Measurements from ENCODE around the gene WT1. TPM values are rescaled to one million over a fixed set of nuclear protein-coding genes. Genes with fewer than 3 reads are reported as not detected.

Gene WT1
- total and polyA plus RNA-seq, 7 experiments from 2014 or later = not detected

- peaks cover 0 to 21% (median 15%) of the 10 kb centered on the region in 5 donors for H3K27me3 Mint-ChIP-seq
- Histone ChIP-seq H3K4me1 (ENCODE audit: control insufficient read depth in 2 of 2, insufficient read depth in 2 of 2, low read length in 2 of 2) (no peaks in the 10 kb centered on the region), H3K27me3 (ENCODE audit: control insufficient read depth in 2 of 2, insufficient read depth in 2 of 2, low read length in 2 of 2) (no peaks in the 10 kb centered on the region), H3K27ac (ENCODE audit: low read depth, low read length) (no peak overlapping the region), H3K9me3 (ENCODE audit: control insufficient read depth in 2 of 3, low read length in 3 of 3) (no peaks in the 10 kb centered on the region), H3K4me3 (ENCODE audit: low read length) (no peak overlapping the region), H3K36me3 (ENCODE audit: control insufficient read depth in 2 of 3, insufficient read depth in 3 of 3, low read length in 3 of 3) (no peaks in the 10 kb centered on the region)
- intact Hi-C loops (cut with micrococcal nuclease) = no loop called here
- peaks cover 0 to 1% (median 0%) of the 10 kb centered on the region in 7 donors for H3K4me1 Mint-ChIP-seq
- no peak overlapping the region for H3K27ac Mint-ChIP-seq
- DNase-seq = no peak
- POLR2A ChIA-PET = no interaction called here
- H3K36me3 Mint-ChIP-seq = no peaks in the 10 kb centered on the region
- no peak for ATAC-seq
- H3K9me3 Mint-ChIP-seq = no peaks in the 10 kb centered on the region
- H3K4me3 Mint-ChIP-seq = no peak overlapping the region
- CTCF ChIA-PET = interaction anchor here (0.7 kb wide), 1 partner anchor 37 kb away, joined by 4 read pairs; no protein-coding TSS in a partner anchor
Measured at GRCh38 chr11:32466279-32466915, 31.1 kb upstream of the WT1 start.

GRCh38 chr11:32464078-32464477 is 28.7 kb upstream of the WT1 start:
- Histone ChIP-seq H3K36me3 (ENCODE audit: control insufficient read depth in 2 of 3, insufficient read depth in 3 of 3, low read length in 3 of 3) (no peaks in the 10 kb centered on the region), H3K27ac (ENCODE audit: low read depth, low read length) (no peak overlapping the region), H3K4me3 (ENCODE audit: low read length) (no peak overlapping the region), H3K4me1 (ENCODE audit: control insufficient read depth in 2 of 2, insufficient read depth in 2 of 2, low read length in 2 of 2) (no peaks in the 10 kb centered on the region), H3K27me3 (ENCODE audit: control insufficient read depth in 2 of 2, insufficient read depth in 2 of 2, low read length in 2 of 2) (no peaks in the 10 kb centered on the region), H3K9me3 (ENCODE audit: control insufficient read depth in 2 of 3, low read length in 3 of 3) (no peaks in the 10 kb centered on the region)
- no peak for DNase-seq
- Mint-ChIP-seq H3K36me3 (no peaks in the 10 kb centered on the region), H3K4me1 (peaks cover 0 to 1% (median 0%) of the 10 kb centered on the region in 7 donors), H3K27ac (no peak overlapping the region), H3K4me3 (no peak overlapping the region), H3K27me3 (peaks cover 0 to 15% (median 9%) of the 10 kb centered on the region in 5 donors), H3K9me3 (no peaks in the 10 kb centered on the region)
- CTCF ChIA-PET = no interaction called here
- POLR2A ChIA-PET = no interaction called here
- intact Hi-C loops (cut with micrococcal nuclease) = no loop called here
- no peak for ATAC-seq

GRCh38 chr11:32462011-32462690 is 26.8 kb upstream of the WT1 start:
- CTCF ChIA-PET = no interaction called here
- Mint-ChIP-seq H3K9me3 (no peaks in the 10 kb centered on the region), H3K4me1 (peaks cover 0 to 1% (median 0%) of the 10 kb centered on the region in 7 donors), H3K36me3 (no peaks in the 10 kb centered on the region), H3K4me3 (no peak overlapping the region), H3K27ac (no peak overlapping the region), H3K27me3 (peaks cover 0 to 15% (median 9%) of the 10 kb centered on the region in 5 donors)
- Histone ChIP-seq H3K4me1 (ENCODE audit: control insufficient read depth in 2 of 2, insufficient read depth in 2 of 2, low read length in 2 of 2) (no peaks in the 10 kb centered on the region), H3K27me3 (ENCODE audit: control insufficient read depth in 2 of 2, insufficient read depth in 2 of 2, low read length in 2 of 2) (no peaks in the 10 kb centered on the region), H3K36me3 (ENCODE audit: control insufficient read depth in 2 of 3, insufficient read depth in 3 of 3, low read length in 3 of 3) (no peaks in the 10 kb centered on the region), H3K9me3 (ENCODE audit: control insufficient read depth in 2 of 3, low read length in 3 of 3) (no peaks in the 10 kb centered on the region), H3K27ac (ENCODE audit: low read depth, low read length) (no peak overlapping the region), H3K4me3 (ENCODE audit: low read length) (no peak overlapping the region)
- ATAC-seq (no peak), DNase-seq (no peak)
- intact Hi-C loops (cut with micrococcal nuclease) = no loop called here
- POLR2A ChIA-PET = no interaction called here

GRCh38 chr11:32456864-32457263 is 21.5 kb upstream of the WT1 start:
- H3K36me3 ChIP-seq (ENCODE audit: control insufficient read depth in 2 of 3, insufficient read depth in 3 of 3, low read length in 3 of 3) = no peaks in the 10 kb centered on the region
- H3K9me3 ChIP-seq (ENCODE audit: control insufficient read depth in 2 of 3, low read length in 3 of 3) = no peaks in the 10 kb centered on the region
- intact Hi-C loops (cut with micrococcal nuclease) = no loop called here
- H3K4me3 ChIP-seq (ENCODE audit: low read length) = no peak overlapping the region
- Mint-ChIP-seq H3K36me3 (no peaks in the 10 kb centered on the region), H3K4me3 (no peak overlapping the region), H3K4me1 (peaks cover 0 to 1% (median 0%) of the 10 kb centered on the region in 7 donors), H3K27me3 (peaks cover 0 to 3% (median 0%) of the 10 kb centered on the region in 5 donors), H3K27ac (no peak overlapping the region), H3K9me3 (no peaks in the 10 kb centered on the region)
- no peak overlapping the region for H3K27ac ChIP-seq (ENCODE audit: low read depth, low read length)
- POLR2A ChIA-PET = no interaction called here
- H3K4me1 ChIP-seq (ENCODE audit: control insufficient read depth in 2 of 2, insufficient read depth in 2 of 2, low read length in 2 of 2) = no peaks in the 10 kb centered on the region
- ATAC-seq (no peak), DNase-seq (no peak)
- CTCF ChIA-PET = no interaction called here
- H3K27me3 ChIP-seq (ENCODE audit: control insufficient read depth in 2 of 2, insufficient read depth in 2 of 2, low read length in 2 of 2) = no peaks in the 10 kb centered on the region

- intact Hi-C loops (cut with micrococcal nuclease) = no loop called here
- Histone ChIP-seq H3K4me3 (ENCODE audit: low read length) (no peak overlapping the region), H3K27me3 (ENCODE audit: control insufficient read depth in 2 of 2, insufficient read depth in 2 of 2, low read length in 2 of 2) (no peaks in the 10 kb centered on the region), H3K4me1 (ENCODE audit: control insufficient read depth in 2 of 2, insufficient read depth in 2 of 2, low read length in 2 of 2) (no peaks in the 10 kb centered on the region), H3K27ac (ENCODE audit: low read depth, low read length) (no peak overlapping the region), H3K36me3 (ENCODE audit: control insufficient read depth in 2 of 3, insufficient read depth in 3 of 3, low read length in 3 of 3) (no peaks in the 10 kb centered on the region), H3K9me3 (ENCODE audit: control insufficient read depth in 2 of 3, low read length in 3 of 3) (no peaks in the 10 kb centered on the region)
- ChIA-PET POLR2A (no interaction called here), CTCF (no interaction called here)
- ATAC-seq = no peak
- no peak overlapping the region for H3K4me3 Mint-ChIP-seq
- peaks cover 0 to 10% (median 6%) of the 10 kb centered on the region in 5 donors for H3K27me3 Mint-ChIP-seq
- H3K27ac Mint-ChIP-seq = no peak overlapping the region
- H3K36me3 Mint-ChIP-seq = no peaks in the 10 kb centered on the region
- DNase-seq = no peak
- no peaks in the 10 kb centered on the region for H3K9me3 Mint-ChIP-seq
- peaks cover 0 to under 1% (median 0%) of the 10 kb centered on the region in 7 donors for H3K4me1 Mint-ChIP-seq
Measured at GRCh38 chr11:32454993-32455392, 19.7 kb upstream of the WT1 start.

- H3K9me3 ChIP-seq (ENCODE audit: control insufficient read depth in 2 of 3, low read length in 3 of 3) = no peaks in the 10 kb centered on the region
- no peak for DNase-seq
- H3K27ac ChIP-seq (ENCODE audit: low read depth, low read length) = no peak overlapping the region
- no peaks in the 10 kb centered on the region for H3K9me3 Mint-ChIP-seq
- H3K4me3 Mint-ChIP-seq = no peak overlapping the region
- no peaks in the 10 kb centered on the region for H3K27me3 ChIP-seq (ENCODE audit: control insufficient read depth in 2 of 2, insufficient read depth in 2 of 2, low read length in 2 of 2)
- H3K27ac Mint-ChIP-seq = no peak overlapping the region
- H3K4me1 Mint-ChIP-seq = peaks cover 0 to 1% (median 0%) of the 10 kb centered on the region in 7 donors
- H3K4me1 ChIP-seq (ENCODE audit: control insufficient read depth in 2 of 2, insufficient read depth in 2 of 2, low read length in 2 of 2) = no peaks in the 10 kb centered on the region
- no peak overlapping the region for H3K4me3 ChIP-seq (ENCODE audit: low read length)
- CTCF ChIA-PET = no interaction called here
- intact Hi-C loops (cut with micrococcal nuclease) = no loop called here
- POLR2A ChIA-PET = interaction anchor here (0.6 kb wide), 1 partner anchor 1424 kb away, joined by 3 read pairs; no protein-coding TSS in a partner anchor
- no peaks in the 10 kb centered on the region for H3K36me3 ChIP-seq (ENCODE audit: control insufficient read depth in 2 of 3, insufficient read depth in 3 of 3, low read length in 3 of 3)
- no peaks in the 10 kb centered on the region for H3K36me3 Mint-ChIP-seq
- no peak for ATAC-seq
- peaks cover 0 to 19% (median 10%) of the 10 kb centered on the region in 5 donors for H3K27me3 Mint-ChIP-seq
Measured at GRCh38 chr11:32451808-32452207, 16.5 kb upstream of the WT1 start.

- DNase-seq (no peak), ATAC-seq (no peak)
- H3K4me1 Mint-ChIP-seq = peaks cover 0 to 1% (median 0%) of the 10 kb centered on the region in 7 donors
- no peaks in the 10 kb centered on the region for H3K36me3 Mint-ChIP-seq
- H3K4me3 Mint-ChIP-seq = no peak overlapping the region
- intact Hi-C loops (cut with micrococcal nuclease) = no loop called here
- H3K9me3 Mint-ChIP-seq = no peaks in the 10 kb centered on the region
- ChIA-PET POLR2A (no interaction called here), CTCF (no interaction called here)
- H3K27me3 ChIP-seq (ENCODE audit: control insufficient read depth in 2 of 2, insufficient read depth in 2 of 2, low read length in 2 of 2) = no peaks in the 10 kb centered on the region
- H3K27ac Mint-ChIP-seq = no peak overlapping the region
- no peaks in the 10 kb centered on the region for H3K9me3 ChIP-seq (ENCODE audit: control insufficient read depth in 2 of 3, low read length in 3 of 3)
- H3K4me1 ChIP-seq (ENCODE audit: control insufficient read depth in 2 of 2, insufficient read depth in 2 of 2, low read length in 2 of 2) = no peaks in the 10 kb centered on the region
- no peaks in the 10 kb centered on the region for H3K36me3 ChIP-seq (ENCODE audit: control insufficient read depth in 2 of 3, insufficient read depth in 3 of 3, low read length in 3 of 3)
- no peak overlapping the region for H3K4me3 ChIP-seq (ENCODE audit: low read length)
- peaks cover 8 to 25% (median 13%) of the 10 kb centered on the region in 5 donors for H3K27me3 Mint-ChIP-seq
- no peak overlapping the region for H3K27ac ChIP-seq (ENCODE audit: low read depth, low read length)
Measured at GRCh38 chr11:32450372-32450771, 15.0 kb upstream of the WT1 start.

Measured in naive thymus-derived CD4-positive, alpha-beta T cell (primary cell).